Cardiac septum (tissue), 1 donor: ENCODE measurements around the gene OTOA. TPM values are rescaled to one million over a fixed set of nuclear protein-coding genes. Genes with fewer than 3 reads are reported as not detected.
"Not testable (repeated sequence)": the region's sequence is repeated elsewhere in the genome, so short reads cannot be mapped to it uniquely, and the experiment has no call there.

Source experiments
- DNase-seq: peaks from one replicate; pipeline ENCODE4 v3.0.0-alpha.2; 2020; ENCODE audit warnings: low spot score
- intact Hi-C: fragments of 100-400 bp; cut with DNase I; formaldehyde crosslinking; loops from one replicate; pipeline ENCODE4 v1.14.0; 2022
- total RNA-seq: library from RNA; stranded (reverse); fragmentation: NEBNext Ultra II Directional; extraction: Animal tissue kit (Norgen Biotek cat#: 25700); gene quantifications from one replicate; pipeline ENCODE4 v1.2.1, GENCODE V29; 2021
- donor health status: DM: no; HTN: no; CAD: no.

Gene OTOA
- total RNA-seq, 1 donor from 2014 or later, result 0.11 TPM

- intact Hi-C loops, result not testable (repeated sequence)
Observed at GRCh38 chr16:21773207-21773553, 109.4 kb downstream of the OTOA start.

DNA sequence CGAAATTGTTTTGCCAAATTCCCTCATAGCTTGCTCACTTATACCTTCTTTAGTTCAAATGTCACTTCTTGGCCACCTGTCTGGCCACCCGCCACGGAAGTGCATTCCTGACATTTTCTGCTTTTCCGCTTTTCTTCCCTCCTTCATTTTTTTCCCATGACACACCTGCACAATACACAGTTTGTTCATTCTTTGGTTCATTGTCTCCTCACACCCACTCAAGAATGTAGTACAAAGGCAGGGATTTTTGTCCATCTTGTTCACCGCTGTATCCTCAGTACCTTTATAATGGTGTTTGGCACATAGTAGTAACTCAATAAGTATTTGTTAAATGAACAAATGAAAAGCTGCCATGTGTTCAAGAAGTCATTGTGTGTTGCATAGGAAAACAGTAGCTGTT, 116.8 kb downstream of the OTOA start:
- intact Hi-C loops, result not testable (repeated sequence)

More at GRCh38 chr16:21773207-21773553, 109.4 kb downstream of the OTOA start:
- DNase-seq, result not testable (repeated sequence)

DNA sequence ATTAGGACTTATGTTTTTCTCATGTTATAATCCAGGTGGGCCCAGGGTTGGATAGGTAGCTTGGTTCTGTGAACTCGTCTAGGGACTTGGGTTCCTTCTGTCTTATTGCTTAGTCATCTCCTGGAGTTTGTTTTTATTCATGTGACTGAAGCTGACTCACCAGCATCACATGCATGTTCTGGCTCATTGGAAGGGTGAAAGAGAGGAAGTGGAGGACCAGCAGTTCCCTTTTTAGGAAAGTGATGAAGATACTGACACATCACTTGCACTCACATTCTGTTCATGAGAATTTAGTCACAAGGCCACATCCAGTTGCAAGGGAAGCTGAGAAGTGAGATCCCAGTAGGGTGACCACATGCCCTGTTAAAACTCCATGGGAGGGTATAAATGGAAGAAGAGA, 126.7 kb downstream of the OTOA start:
- intact Hi-C loops, DNase-seq: not testable (repeated sequence)

More for the DNA sequence above, 116.8 kb downstream of the OTOA start:
- DNase-seq, result not testable (repeated sequence)

- intact Hi-C loops, DNase-seq: not testable (repeated sequence)
Observed at GRCh38 chr16:21793310-21793709, 129.5 kb downstream of the OTOA start.

GRCh38 chr16:21798601-21799000, 134.8 kb downstream of the OTOA start:
- DNase-seq, intact Hi-C loops: not testable (repeated sequence)

- intact Hi-C loops, DNase-seq: not testable (repeated sequence)
Observed at GRCh38 chr16:21801538-21802374, 138.0 kb downstream of the OTOA start.

DNA sequence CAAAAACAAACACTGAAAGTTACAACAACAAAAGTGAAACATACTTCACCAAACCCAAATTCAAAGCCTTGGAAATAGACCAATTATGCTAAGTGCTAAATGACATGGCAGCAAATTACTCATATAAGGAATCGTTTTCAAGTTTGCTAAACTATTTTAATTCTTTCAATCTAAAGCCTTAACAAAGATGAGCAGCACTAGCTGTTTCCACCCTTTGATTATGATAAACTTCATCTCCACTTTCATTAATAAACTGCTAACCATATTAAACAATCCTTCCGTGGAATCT, 138.6 kb downstream of the OTOA start:
- intact Hi-C loops, DNase-seq: not testable (repeated sequence)

Other genes starting within 250 kb of the OTOA start
- 56.1 TPM for gene METTL9, start 64.4 kb upstream of the OTOA start, total RNA-seq
- 2.3 TPM for gene IGSF6, start 11.4 kb upstream of the OTOA start, total RNA-seq
- 49.6 TPM for gene NPIPB4, start 193.8 kb downstream of the OTOA start, total RNA-seq